Effector CD8-positive, alpha-beta T cell (primary cell): Measurements from ENCODE around the gene JAKMIP3.

Experiments used
- DNase-seq: peaks from one replicate; lab custom pipeline; 2025; lab: John Stamatoyannopoulos, UW

Gene JAKMIP3

GRCh38 chr10:132043861-132044695, 21.7 kb upstream of the JAKMIP3 start:
- DNase-seq = no peak

- DNase-seq = no peak
Measured at GRCh38 chr10:132044803-132045202, 20.9 kb upstream of the JAKMIP3 start.

GRCh38 chr10:132045324-132045723, 20.4 kb upstream of the JAKMIP3 start:
- no peak for DNase-seq

- no peak for DNase-seq
Measured at GRCh38 chr10:132047575-132048293, 18.0 kb upstream of the JAKMIP3 start.

GRCh38 chr10:132048294-132048667, 17.5 kb upstream of the JAKMIP3 start:
- no peak for DNase-seq

GRCh38 chr10:132050191-132050590, 15.6 kb upstream of the JAKMIP3 start:
- no peak for DNase-seq

- DNase-seq = no peak
Measured at GRCh38 chr10:132052124-132052523, 13.6 kb upstream of the JAKMIP3 start.

GRCh38 chr10:132054564-132054963, 11.2 kb upstream of the JAKMIP3 start:
- no peak for DNase-seq

- DNase-seq = no peak
Measured at GRCh38 chr10:132055616-132056015, 10.1 kb upstream of the JAKMIP3 start.

GRCh38 chr10:132056663-132057062, 9.1 kb upstream of the JAKMIP3 start:
- DNase-seq = no peak

GRCh38 chr10:132057191-132057681, 8.5 kb upstream of the JAKMIP3 start:
- no peak for DNase-seq

GRCh38 chr10:132058111-132058745, 7.5 kb upstream of the JAKMIP3 start:
- no peak for DNase-seq

- no peak for DNase-seq
Measured at GRCh38 chr10:132058793-132059759, 6.7 kb upstream of the JAKMIP3 start.

GRCh38 chr10:132059760-132060508, 5.8 kb upstream of the JAKMIP3 start:
- no peak for DNase-seq

- DNase-seq = no peak
Measured at GRCh38 chr10:132061030-132061429, 4.7 kb upstream of the JAKMIP3 start.

- DNase-seq = no peak
Measured at GRCh38 chr10:132061465-132061864, 4.3 kb upstream of the JAKMIP3 start.

GRCh38 chr10:132062116-132062515, 3.6 kb upstream of the JAKMIP3 start:
- no peak for DNase-seq

GRCh38 chr10:132062641-132063390, 2.9 kb upstream of the JAKMIP3 start:
- no peak for DNase-seq

- DNase-seq = no peak
Measured at GRCh38 chr10:132063432-132063831, 2.3 kb upstream of the JAKMIP3 start.
